Islet precursor cell (in vitro differentiated cells): ENCODE data around the gene UTS2R.
A peak's percentile ranks its signal among the peaks of the same experiment; 100 is the strongest.
"Not testable (repeated sequence)": the region's sequence is repeated elsewhere in the genome, so short reads cannot be mapped to it uniquely, and the experiment has no call there.

Experiments used
- DNase-seq: peaks from one replicate; pipeline ENCODE4 v3.0.0-alpha.2; 2018

UTS2R gene

DNA sequence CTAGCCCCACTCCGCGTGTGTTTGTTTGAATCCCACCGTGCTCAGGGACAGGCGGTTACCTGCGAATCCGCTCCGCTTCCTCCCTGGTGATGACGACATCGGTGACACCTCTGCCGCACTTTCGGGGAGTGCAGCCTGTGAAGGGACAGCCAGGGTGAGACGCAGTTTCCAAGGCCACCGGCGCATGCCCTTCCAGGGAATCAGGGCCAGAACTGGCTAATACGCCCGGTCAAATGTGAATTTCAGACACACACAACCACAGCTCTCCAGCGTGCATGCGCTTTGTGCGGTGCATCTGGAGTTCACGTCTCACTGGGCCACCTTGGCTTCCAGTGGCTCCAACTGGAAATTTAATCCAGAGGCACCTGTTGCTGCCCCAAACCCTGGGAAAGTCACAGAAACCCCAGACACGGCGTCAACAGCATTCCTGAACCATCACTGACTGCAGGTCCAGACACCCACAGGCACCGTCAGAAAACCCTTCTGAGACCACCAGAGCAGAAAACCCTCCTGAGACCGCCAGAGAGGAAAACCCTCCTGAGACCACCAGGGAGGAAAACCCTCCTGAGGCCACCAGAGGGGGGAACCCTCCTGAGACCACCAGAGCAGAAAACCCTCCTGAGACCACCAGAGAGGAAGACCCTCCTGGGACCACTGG lies 40.0 kb downstream of the UTS2R start:
- DNase-seq, result no peak

GRCh38 chr17:82412081-82412480 lies 40.5 kb downstream of the UTS2R start:
- not testable (repeated sequence) for DNase-seq

DNA sequence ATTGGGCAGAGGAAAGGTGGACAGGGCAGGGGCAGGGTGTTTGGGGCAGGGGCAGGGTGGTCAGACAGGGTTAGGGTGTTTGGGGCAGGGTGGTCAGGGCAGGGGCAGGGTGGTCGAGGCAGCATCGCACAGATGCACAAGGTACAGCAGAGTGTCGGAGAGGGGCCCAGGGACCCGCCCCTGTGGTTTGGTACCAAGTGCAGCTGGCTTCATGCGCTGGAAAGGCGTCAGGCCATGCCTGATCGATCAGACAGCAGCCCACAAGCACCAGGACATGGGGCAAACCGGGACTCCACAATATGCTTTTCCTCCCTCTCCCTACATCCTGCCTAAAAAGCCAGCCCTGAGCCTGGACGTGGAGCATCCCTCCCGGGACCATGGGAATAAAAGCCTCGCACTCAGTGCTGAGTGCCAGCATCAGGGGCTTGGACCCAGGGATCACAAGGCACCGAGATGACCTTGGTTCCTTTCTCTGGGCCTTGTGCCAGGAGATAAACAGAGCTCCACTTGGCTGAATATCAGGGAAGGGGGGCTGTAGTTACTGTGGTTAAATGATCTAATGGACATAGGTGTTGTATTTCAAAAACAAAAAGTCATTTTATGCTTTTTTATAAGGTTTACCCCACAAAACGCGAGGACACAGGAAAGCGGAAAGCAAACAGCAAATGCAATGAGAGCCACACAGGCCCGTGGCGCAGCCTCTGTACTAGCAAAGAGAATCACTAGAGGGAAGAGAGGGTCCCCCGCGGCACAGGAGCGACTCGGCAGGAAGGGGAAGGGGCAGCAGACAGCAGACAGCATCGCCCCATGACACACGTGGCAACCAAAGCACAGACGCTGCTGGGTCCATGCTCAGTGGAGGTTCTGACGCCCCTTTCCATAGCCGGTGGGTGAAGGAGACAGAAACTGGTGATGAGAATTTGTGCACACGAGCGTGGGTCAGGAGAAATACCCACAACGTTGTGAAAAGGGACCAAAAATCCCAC lies 41.3 kb downstream of the UTS2R start:
- no peak for DNase-seq

DNA sequence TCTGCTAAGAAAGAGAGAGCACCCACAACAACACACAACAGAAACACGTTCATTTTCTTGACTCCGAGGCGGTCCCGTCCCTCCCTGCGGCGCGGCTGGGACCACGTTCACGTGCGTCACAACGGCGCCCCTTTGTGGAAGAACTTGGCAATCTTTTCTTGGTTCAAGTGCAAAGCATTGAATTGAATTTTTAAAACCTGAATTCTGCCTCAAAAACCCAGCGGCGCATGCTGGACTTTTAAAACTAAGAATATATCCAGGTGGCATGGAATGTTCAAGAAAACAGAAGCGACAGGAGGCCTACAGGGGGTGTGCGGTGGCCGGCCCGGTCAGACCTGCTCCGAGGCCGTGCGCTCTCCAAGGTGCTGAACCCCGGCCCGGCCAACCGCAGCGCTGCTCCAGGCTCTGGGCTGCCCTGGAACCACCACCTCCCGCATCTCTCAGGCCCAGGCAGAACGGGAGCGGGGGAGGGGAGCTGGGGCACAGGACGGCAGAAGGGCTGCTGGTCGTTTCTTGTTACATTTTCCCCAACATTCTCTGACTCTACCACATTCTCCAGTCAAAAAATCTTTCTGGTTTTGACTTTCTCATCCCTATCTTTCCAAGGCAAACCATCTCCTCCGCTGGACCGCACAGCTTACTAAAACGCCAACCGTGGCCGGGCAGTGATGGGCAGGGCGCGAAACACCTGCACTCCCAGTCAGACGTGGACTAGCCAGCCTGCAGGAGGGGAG lies 43.1 kb downstream of the UTS2R start:
- DNase-seq, result peak; percentile 95

DNA sequence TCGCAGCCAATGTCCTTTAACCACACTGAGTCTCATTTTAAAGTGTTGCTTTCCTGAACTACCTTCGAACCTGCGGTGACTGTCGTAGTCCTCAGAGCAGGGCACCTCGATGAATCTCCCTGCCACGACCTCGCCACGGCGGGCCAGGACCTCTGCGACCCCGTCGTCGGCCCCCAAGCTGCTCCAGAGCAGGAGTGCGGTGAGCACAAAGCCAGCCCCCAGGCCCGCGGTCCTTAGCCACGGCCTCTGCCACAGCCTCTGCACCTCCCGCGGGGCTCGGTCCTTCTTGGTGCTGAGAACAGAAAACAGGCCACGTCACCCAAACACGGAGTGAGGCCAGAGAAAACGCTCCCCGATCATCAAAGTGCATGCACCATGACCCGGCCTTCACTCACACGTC lies 43.8 kb downstream of the UTS2R start:
- DNase-seq, result no peak

GRCh38 chr17:82415786-82416185 lies 44.2 kb downstream of the UTS2R start:
- DNase-seq, result no peak

GRCh38 chr17:82416264-82416663 lies 44.7 kb downstream of the UTS2R start:
- no peak for DNase-seq

DNA sequence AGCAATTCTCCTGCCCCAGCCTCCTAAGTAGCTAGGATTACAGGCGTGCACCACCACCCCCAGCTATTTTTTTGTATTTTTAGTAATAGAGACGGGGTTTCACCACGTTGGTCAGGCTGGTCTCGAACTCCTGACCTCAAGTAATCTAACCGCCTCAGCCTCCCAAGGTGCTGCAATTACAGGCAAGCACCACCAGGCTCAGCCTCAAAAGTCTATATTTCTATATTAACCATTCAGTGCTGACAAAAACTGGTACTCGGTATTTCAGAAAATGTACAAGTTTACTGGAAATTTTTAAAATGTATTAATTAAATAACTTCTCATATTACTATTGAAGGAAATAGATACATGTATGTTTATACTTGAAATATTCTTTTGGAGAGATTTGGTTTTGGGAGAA lies 45.2 kb downstream of the UTS2R start:
- DNase-seq, result no peak

DNA sequence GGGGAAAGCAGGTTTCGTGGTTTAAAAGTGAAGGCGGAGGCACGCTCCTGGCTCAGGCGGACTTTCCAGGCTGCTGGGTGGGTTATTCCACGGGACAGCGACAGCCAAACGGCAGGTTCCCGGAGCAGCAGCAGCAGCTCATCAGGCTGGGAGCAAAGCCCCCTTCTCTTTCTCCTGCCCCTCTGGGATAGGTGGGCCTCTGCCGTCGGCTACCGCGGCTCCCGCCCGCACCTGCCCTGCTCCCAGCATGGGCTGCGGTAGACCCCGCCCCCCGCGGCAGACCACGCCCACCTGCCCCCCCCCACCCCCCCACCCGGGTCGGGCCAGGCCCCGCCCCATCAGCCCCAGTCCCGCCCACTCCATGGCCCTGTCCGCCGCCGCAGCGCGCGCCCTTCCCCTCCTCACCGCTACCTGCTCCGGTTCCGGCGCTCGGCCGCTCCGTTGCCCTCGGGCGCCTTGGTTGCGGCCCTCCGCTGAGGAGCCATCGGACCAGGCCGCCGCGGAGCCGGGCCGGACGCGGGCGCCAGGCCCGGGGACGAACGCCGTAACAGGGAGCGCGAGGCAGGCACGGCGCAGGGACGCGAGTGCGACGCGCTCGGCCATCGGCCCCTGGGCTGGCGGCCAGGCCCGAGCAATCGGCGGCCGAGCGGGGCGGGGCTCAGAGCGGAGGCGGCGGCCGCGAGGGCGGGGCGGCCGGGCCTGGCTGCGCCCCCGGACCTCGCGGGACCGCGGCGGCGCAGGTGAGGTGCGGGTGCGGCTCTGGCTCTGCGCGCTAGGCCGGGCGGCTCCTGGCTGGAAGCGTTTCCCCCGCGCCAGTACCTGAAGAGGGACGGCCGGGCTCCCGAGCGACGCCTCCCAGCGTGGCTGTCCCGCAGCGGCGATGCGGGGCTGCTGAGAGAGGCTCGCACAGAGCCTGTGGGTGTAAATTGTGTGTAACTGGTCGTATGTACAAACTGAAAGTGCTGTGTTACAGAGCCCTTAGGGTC lies 46.7 kb downstream of the UTS2R start, which contains the start of the genes HEXD and OGFOD3:
Gene HEXD, plus strand, starts transcription at position 347 of the 986 bp plus-strand sequence. CDS start 1,453 bp downstream, outside the sequence.
Gene OGFOD3, minus strand, starts transcription at position 586 of the 986 bp plus-strand sequence. Its CDS starts 101 bp downstream, at position 485.
- DNase-seq, result peak; percentile 93

- DNase-seq, result no peak
Measured at GRCh38 chr17:82419540-82419939, 48.0 kb downstream of the UTS2R start.

- DNase-seq, result no peak
Measured at GRCh38 chr17:82424001-82424862, 52.7 kb downstream of the UTS2R start.

GRCh38 chr17:82424863-82425159 lies 53.2 kb downstream of the UTS2R start:
- DNase-seq, result no peak
